C4-2B (cell line): ENCODE data around the gene EHD2.

Experiments
- H3K27ac ChIP-seq: fragments of 450-650 bp; 2 replicates; pipeline ENCODE4 v1.5.1; 2017
- CTCF ChIP-seq: fragments of 450-650 bp; conservative IDR thresholded peaks from 2 replicates; pipeline ENCODE4 v1.5.1; 2017; ENCODE audit warnings: mild to moderate bottlenecking
- ZFX ChIP-seq: fragments of 450-650 bp; IDR thresholded peaks from 2 replicates; pipeline ENCODE4 v1.6.1; 2017

EHD2 gene

GRCh38 chr19:47681388-47681787 is 31.8 kb upstream of the EHD2 start:
- TF ChIP-seq ZFX = no peak
- no peak for TF ChIP-seq CTCF
- H3K27ac ChIP-seq = no peak overlapping the region

GRCh38 chr19:47681936-47682335 is 31.3 kb upstream of the EHD2 start:
- H3K27ac ChIP-seq = no peak overlapping the region
- no peak for TF ChIP-seq ZFX
- TF ChIP-seq CTCF = no peak

GRCh38 chr19:47682939-47683338 is 30.3 kb upstream of the EHD2 start:
- H3K27ac ChIP-seq = no peak overlapping the region
- TF ChIP-seq ZFX (no peak), CTCF (no peak)

GRCh38 chr19:47686679-47687450 is 26.4 kb upstream of the EHD2 start:
- no peak overlapping the region for H3K27ac ChIP-seq
- TF ChIP-seq ZFX = no peak
- TF ChIP-seq CTCF = no peak

- H3K27ac ChIP-seq = no peak overlapping the region
These were observed 25.3 kb upstream of the EHD2 start for GRCh38 chr19:47687906-47688305.

GRCh38 chr19:47691090-47691489 is 22.1 kb upstream of the EHD2 start:
- no peak for TF ChIP-seq CTCF
- no peak for TF ChIP-seq ZFX
- H3K27ac ChIP-seq = no peak overlapping the region

More at GRCh38 chr19:47687906-47688305, 25.3 kb upstream of the EHD2 start:
- TF ChIP-seq CTCF (no peak), ZFX (no peak)

GRCh38 chr19:47691782-47692181 is 21.4 kb upstream of the EHD2 start:
- TF ChIP-seq ZFX (no peak), CTCF (no peak)

More at GRCh38 chr19:47691782-47692181, 21.4 kb upstream of the EHD2 start:
- H3K27ac ChIP-seq = no peak overlapping the region
